Measurements from ENCODE around the gene STON1. TPM values are rescaled to one million over a fixed set of nuclear protein-coding genes. Genes with fewer than 3 reads are reported as not detected.

The STON1 gene
- total and polyA plus RNA-seq, 2 experiments from 2014 or later = 3.0 to 5.6 TPM

- peak; percentile 68 for DNase-seq
- H3K36me3 ChIP-seq (ENCODE audit: low read depth) = no peaks in the 10 kb centered on the region
- peak overlapping the region; percentile 27 for H3K27ac ChIP-seq
- no peaks in the 10 kb centered on the region for H3K27me3 ChIP-seq (replicated peaks; ENCODE audit: insufficient read depth)
- H3K9me2 ChIP-seq (ENCODE audit: insufficient read depth) = no peaks in the 10 kb centered on the region
- no peak overlapping the region for H2AFZ ChIP-seq
- no peak overlapping the region for H3K4me3 ChIP-seq
- H4K20me1 ChIP-seq (ENCODE audit: insufficient read depth) = no peaks in the 10 kb centered on the region
- H3K9ac ChIP-seq = no peak overlapping the region
- no peak overlapping the region for H3K4me2 ChIP-seq (ENCODE audit: unreplicated experiment)
- no peak for TF ChIP-seq EZH2phosphoT487 (IDR thresholded peaks at IDR 0.05; ENCODE audit: insufficient read depth, low read depth)
- TF ChIP-seq EZH2 (IDR thresholded peaks at IDR 0.05; ENCODE audit: insufficient read depth, poor library complexity, severe bottlenecking) = no peak
- peaks cover 16% of the 10 kb centered on the region for H3K4me1 ChIP-seq (ENCODE audit: insufficient read depth)
- in situ Hi-C loops (cut with MboI) = no loop called here
- 0 out of 2 replicates have a peak, but pooled peaks cover 4% of the 10 kb centered on the region for H3F3A ChIP-seq (ENCODE audit: insufficient read depth)
- H3K79me2 ChIP-seq (ENCODE audit: insufficient read depth) = no peaks in the 10 kb centered on the region
- no peaks in the 10 kb centered on the region for H3K9me3 ChIP-seq (ENCODE audit: low read depth)
Observed at GRCh38 chr2:48569433-48569832, 39.5 kb downstream of the STON1 start.

- H3K9me3 ChIP-seq (ENCODE audit: low read depth) = no peaks in the 10 kb centered on the region
- H2AFZ ChIP-seq = no peak overlapping the region
- in situ Hi-C loops (cut with MboI) = no loop called here
- TF ChIP-seq EZH2 (IDR thresholded peaks at IDR 0.05; ENCODE audit: insufficient read depth, poor library complexity, severe bottlenecking) (no peak), EZH2phosphoT487 (IDR thresholded peaks at IDR 0.05; ENCODE audit: insufficient read depth, low read depth) (no peak)
- no peak overlapping the region for H3K27ac ChIP-seq
- H3K4me1 ChIP-seq (ENCODE audit: insufficient read depth) = peaks cover 12% of the 10 kb centered on the region
- no peak for DNase-seq
- no peaks in the 10 kb centered on the region for H3K9me2 ChIP-seq (ENCODE audit: insufficient read depth)
- no peak overlapping the region for H3K4me3 ChIP-seq
- H4K20me1 ChIP-seq (ENCODE audit: insufficient read depth) = no peaks in the 10 kb centered on the region
- no peak overlapping the region for H3K4me2 ChIP-seq (ENCODE audit: unreplicated experiment)
- H3K9ac ChIP-seq = no peak overlapping the region
- H3F3A ChIP-seq (ENCODE audit: insufficient read depth) = 0 out of 2 replicates have a peak, but pooled peaks cover 4% of the 10 kb centered on the region
- H3K27me3 ChIP-seq (replicated peaks; ENCODE audit: insufficient read depth) = no peaks in the 10 kb centered on the region
- whole genome bisulfite sequencing, 2 experiments (ENCODE audit: low coverage in 1 of 2, low lambda C conversion rate in 2 of 2, missing lambda C conversion rate in 2 of 2) = 89 to 91% methylated on average over 5 of the region's 5 CpGs
- H3K79me2 ChIP-seq (ENCODE audit: insufficient read depth) = no peaks in the 10 kb centered on the region
- no peaks in the 10 kb centered on the region for H3K36me3 ChIP-seq (ENCODE audit: low read depth)
Observed at GRCh38 chr2:48572816-48573215, 42.9 kb downstream of the STON1 start.

- no peak overlapping the region for H2AFZ ChIP-seq
- DNase-seq = no peak
- no peaks in the 10 kb centered on the region for H4K20me1 ChIP-seq (ENCODE audit: insufficient read depth)
- H3K27me3 ChIP-seq (replicated peaks; ENCODE audit: insufficient read depth) = no peaks in the 10 kb centered on the region
- H3K36me3 ChIP-seq (ENCODE audit: low read depth) = no peaks in the 10 kb centered on the region
- H3K27ac ChIP-seq = no peak overlapping the region
- H3K4me2 ChIP-seq (ENCODE audit: unreplicated experiment) = no peak overlapping the region
- peaks cover 2% of the 10 kb centered on the region for H3K4me1 ChIP-seq (ENCODE audit: insufficient read depth)
- H3K79me2 ChIP-seq (ENCODE audit: insufficient read depth) = no peaks in the 10 kb centered on the region
- in situ Hi-C loops (cut with MboI) = loop anchor here (25.0 kb wide), 1 partner anchor 712 kb away; no protein-coding TSS in a partner anchor
- no peaks in the 10 kb centered on the region for H3K9me3 ChIP-seq (ENCODE audit: low read depth)
- H3K4me3 ChIP-seq = no peak overlapping the region
- no peak for TF ChIP-seq EZH2 (IDR thresholded peaks at IDR 0.05; ENCODE audit: insufficient read depth, poor library complexity, severe bottlenecking)
- no peak for TF ChIP-seq EZH2phosphoT487 (IDR thresholded peaks at IDR 0.05; ENCODE audit: insufficient read depth, low read depth)
- H3K9ac ChIP-seq = no peak overlapping the region
- WGBS, 2 experiments (ENCODE audit: low coverage in 1 of 2, low lambda C conversion rate in 2 of 2, missing lambda C conversion rate in 2 of 2) = 83 to 85% methylated on average over 9 of the region's 9 CpGs
- no peaks in the 10 kb centered on the region for H3K9me2 ChIP-seq (ENCODE audit: insufficient read depth)
- H3F3A ChIP-seq (ENCODE audit: insufficient read depth) = no peaks in the 10 kb centered on the region
Observed at GRCh38 chr2:48574353-48575287, 44.7 kb downstream of the STON1 start.

DNA sequence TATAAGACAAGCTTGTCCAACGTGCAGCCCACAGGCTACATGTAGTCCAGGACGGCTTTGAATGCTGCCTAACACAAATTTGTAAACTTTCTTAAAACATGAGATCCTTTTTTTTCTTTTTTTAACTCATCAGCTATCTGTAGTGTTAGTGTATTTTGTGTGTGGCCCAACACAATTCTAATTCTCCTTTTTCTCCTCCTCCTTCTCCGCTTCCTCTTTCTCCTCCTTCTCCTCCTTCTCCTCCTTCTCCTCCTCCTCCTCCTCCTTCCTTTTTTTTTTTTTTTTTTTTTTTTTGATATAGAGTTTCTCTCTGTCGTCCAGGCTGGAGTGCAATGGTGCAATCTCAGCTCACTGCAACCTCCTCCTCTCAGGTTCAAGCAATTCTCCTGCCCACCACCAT lies 48.4 kb downstream of the STON1 start:
- no peak overlapping the region for H3K9ac ChIP-seq
- no peak overlapping the region for H3K4me3 ChIP-seq
- WGBS, 2 experiments (ENCODE audit: low coverage in 1 of 2, low lambda C conversion rate in 2 of 2, missing lambda C conversion rate in 2 of 2) = 77 to 85% methylated on average over 4 of the region's 4 CpGs
- H3K79me2 ChIP-seq (ENCODE audit: insufficient read depth) = no peaks in the 10 kb centered on the region
- H3K36me3 ChIP-seq (ENCODE audit: low read depth) = no peaks in the 10 kb centered on the region
- no peaks in the 10 kb centered on the region for H3K9me2 ChIP-seq (ENCODE audit: insufficient read depth)
- H3K4me2 ChIP-seq (ENCODE audit: unreplicated experiment) = no peak overlapping the region
- no peaks in the 10 kb centered on the region for H3K27me3 ChIP-seq (replicated peaks; ENCODE audit: insufficient read depth)
- no peaks in the 10 kb centered on the region for H3K9me3 ChIP-seq (ENCODE audit: low read depth)
- H3F3A ChIP-seq (ENCODE audit: insufficient read depth) = no peaks in the 10 kb centered on the region
- H2AFZ ChIP-seq = no peak overlapping the region
- no peaks in the 10 kb centered on the region for H4K20me1 ChIP-seq (ENCODE audit: insufficient read depth)
- no peak for DNase-seq
- no peak for TF ChIP-seq EZH2 (IDR thresholded peaks at IDR 0.05; ENCODE audit: insufficient read depth, poor library complexity, severe bottlenecking)
- no peak for TF ChIP-seq EZH2phosphoT487 (IDR thresholded peaks at IDR 0.05; ENCODE audit: insufficient read depth, low read depth)
- no peaks in the 10 kb centered on the region for H3K4me1 ChIP-seq (ENCODE audit: insufficient read depth)
- no peak overlapping the region for H3K27ac ChIP-seq
- in situ Hi-C loops (cut with MboI) = loop anchor here (25.0 kb wide), 1 partner anchor 716 kb away; no protein-coding TSS in a partner anchor

All from GM23248 (cell line).